RCC 7860 (cell line): ENCODE measurements around the gene ISL2.

ENCODE experiments used
- DNase-seq: peaks from one replicate; pipeline ENCODE4 v3.0.0-alpha.2; 2015; ENCODE audit warnings: low spot score
- FAIRE-seq: peaks from 2 replicates; lab custom pipeline; 2012; peaks lifted over from hg19 to GRCh38; lab: Jason Lieb, UNC

Gene ISL2

GRCh38 chr15:76327191-76328105, 9.1 kb upstream of the ISL2 start:
- no peak for FAIRE-seq
- DNase-seq = peak; percentile 46

- FAIRE-seq = no peak
- DNase-seq = no peak
Observed at GRCh38 chr15:76328106-76328696, 8.4 kb upstream of the ISL2 start.

GRCh38 chr15:76328958-76329357, 7.6 kb upstream of the ISL2 start:
- DNase-seq (peak; percentile 41), FAIRE-seq (no peak)

- DNase-seq (no peak), FAIRE-seq (no peak)
Observed at GRCh38 chr15:76330080-76330680, 6.4 kb upstream of the ISL2 start.

GRCh38 chr15:76332796-76333195, 3.8 kb upstream of the ISL2 start:
- DNase-seq (no peak), FAIRE-seq (no peak)

GRCh38 chr15:76333309-76333708, 3.3 kb upstream of the ISL2 start:
- no peak for FAIRE-seq
- DNase-seq = no peak

- DNase-seq = no peak
Observed at GRCh38 chr15:76333720-76334437, 2.7 kb upstream of the ISL2 start.

GRCh38 chr15:76334438-76335306, 1.9 kb upstream of the ISL2 start:
- DNase-seq (no peak), FAIRE-seq (no peak)

More at GRCh38 chr15:76333720-76334437, 2.7 kb upstream of the ISL2 start:
- no peak for FAIRE-seq

- no peak for FAIRE-seq
- no peak for DNase-seq
Observed at GRCh38 chr15:76335307-76336253, 993 bp upstream of the ISL2 start.

GRCh38 chr15:76337059-76337695, 604 bp downstream of the ISL2 start:
- DNase-seq (no peak), FAIRE-seq (no peak)

- DNase-seq (no peak), FAIRE-seq (no peak)
Observed at GRCh38 chr15:76337696-76338485, 1.3 kb downstream of the ISL2 start.

- DNase-seq (no peak), FAIRE-seq (no peak)
Observed at GRCh38 chr15:76338486-76339304, 2.1 kb downstream of the ISL2 start.

- DNase-seq = no peak
Observed at GRCh38 chr15:76339305-76340197, 3.0 kb downstream of the ISL2 start.

GRCh38 chr15:76340198-76340802, 3.7 kb downstream of the ISL2 start:
- no peak for FAIRE-seq
- no peak for DNase-seq

More at GRCh38 chr15:76339305-76340197, 3.0 kb downstream of the ISL2 start:
- no peak for FAIRE-seq

GRCh38 chr15:76340803-76341365, 4.3 kb downstream of the ISL2 start:
- FAIRE-seq (no peak), DNase-seq (no peak)
